Hematopoietic multipotent progenitor cell treated with erythropoietin and hydrocortisone succinate and interleukin-3 and kit ligand, for 17 days (in vitro differentiated cells): ENCODE measurements around the gene C17orf67.
A peak's percentile ranks its signal among the peaks of the same experiment; 100 is the strongest.

Experiments
- DNase-seq: peaks from one replicate; pipeline ENCODE4 v3.0.0-alpha.2; 2015; ENCODE audit warnings: low spot score

C17orf67 gene

GRCh38 chr17:56808503-56808902 is 25.2 kb downstream of the C17orf67 start:
- no peak for DNase-seq

- no peak for DNase-seq
Observed at GRCh38 chr17:56807723-56808122, 26.0 kb downstream of the C17orf67 start.

GRCh38 chr17:56806949-56807348 is 26.8 kb downstream of the C17orf67 start:
- DNase-seq: no peak

GRCh38 chr17:56804454-56804853 is 29.3 kb downstream of the C17orf67 start:
- no peak for DNase-seq

- no peak for DNase-seq
Observed at GRCh38 chr17:56803071-56803470, 30.6 kb downstream of the C17orf67 start.

GRCh38 chr17:56801459-56802178 is 32.1 kb downstream of the C17orf67 start:
- DNase-seq: no peak

GRCh38 chr17:56798916-56799315 is 34.8 kb downstream of the C17orf67 start:
- DNase-seq: no peak

GRCh38 chr17:56796536-56796935 is 37.2 kb downstream of the C17orf67 start:
- no peak for DNase-seq

- DNase-seq: no peak
Observed at GRCh38 chr17:56795221-56795865, 38.4 kb downstream of the C17orf67 start.

- no peak for DNase-seq
Observed at GRCh38 chr17:56793957-56794356, 39.8 kb downstream of the C17orf67 start.

GRCh38 chr17:56793531-56793930 is 40.2 kb downstream of the C17orf67 start:
- no peak for DNase-seq

- no peak for DNase-seq
Observed at GRCh38 chr17:56792267-56792666, 41.5 kb downstream of the C17orf67 start.

GRCh38 chr17:56786989-56787482 is 46.7 kb downstream of the C17orf67 start:
- DNase-seq: no peak

- DNase-seq: no peak
Observed at GRCh38 chr17:56785997-56786680, 47.6 kb downstream of the C17orf67 start.

- DNase-seq: no peak
Observed at GRCh38 chr17:56785405-56785804, 48.3 kb downstream of the C17orf67 start.

- no peak for DNase-seq
Observed at GRCh38 chr17:56782338-56782737, 51.4 kb downstream of the C17orf67 start.

- DNase-seq: no peak
Observed at GRCh38 chr17:56781906-56782305, 51.8 kb downstream of the C17orf67 start.

- peak; percentile 69 for DNase-seq
Observed at GRCh38 chr17:56779898-56780777, 53.6 kb downstream of the C17orf67 start.

GRCh38 chr17:56779322-56779721 is 54.4 kb downstream of the C17orf67 start:
- no peak for DNase-seq

GRCh38 chr17:56778898-56779297 is 54.8 kb downstream of the C17orf67 start:
- no peak for DNase-seq

- DNase-seq: no peak
Observed at GRCh38 chr17:56777859-56778258, 55.9 kb downstream of the C17orf67 start.

GRCh38 chr17:56774650-56775049 is 59.1 kb downstream of the C17orf67 start:
- no peak for DNase-seq
